NK-92 (cell line): Measurements from ENCODE around the gene DYNC2I2.
"Not testable (repeated sequence)": the region's sequence is repeated elsewhere in the genome, so short reads cannot be mapped to it uniquely, and the experiment has no call there.

ENCODE experiments used
- DNase-seq: peaks from one replicate; lab custom pipeline; 2025; ENCODE audit not compliant: unreplicated experiment; lab: John Stamatoyannopoulos, UW

The DYNC2I2 gene

DNA sequence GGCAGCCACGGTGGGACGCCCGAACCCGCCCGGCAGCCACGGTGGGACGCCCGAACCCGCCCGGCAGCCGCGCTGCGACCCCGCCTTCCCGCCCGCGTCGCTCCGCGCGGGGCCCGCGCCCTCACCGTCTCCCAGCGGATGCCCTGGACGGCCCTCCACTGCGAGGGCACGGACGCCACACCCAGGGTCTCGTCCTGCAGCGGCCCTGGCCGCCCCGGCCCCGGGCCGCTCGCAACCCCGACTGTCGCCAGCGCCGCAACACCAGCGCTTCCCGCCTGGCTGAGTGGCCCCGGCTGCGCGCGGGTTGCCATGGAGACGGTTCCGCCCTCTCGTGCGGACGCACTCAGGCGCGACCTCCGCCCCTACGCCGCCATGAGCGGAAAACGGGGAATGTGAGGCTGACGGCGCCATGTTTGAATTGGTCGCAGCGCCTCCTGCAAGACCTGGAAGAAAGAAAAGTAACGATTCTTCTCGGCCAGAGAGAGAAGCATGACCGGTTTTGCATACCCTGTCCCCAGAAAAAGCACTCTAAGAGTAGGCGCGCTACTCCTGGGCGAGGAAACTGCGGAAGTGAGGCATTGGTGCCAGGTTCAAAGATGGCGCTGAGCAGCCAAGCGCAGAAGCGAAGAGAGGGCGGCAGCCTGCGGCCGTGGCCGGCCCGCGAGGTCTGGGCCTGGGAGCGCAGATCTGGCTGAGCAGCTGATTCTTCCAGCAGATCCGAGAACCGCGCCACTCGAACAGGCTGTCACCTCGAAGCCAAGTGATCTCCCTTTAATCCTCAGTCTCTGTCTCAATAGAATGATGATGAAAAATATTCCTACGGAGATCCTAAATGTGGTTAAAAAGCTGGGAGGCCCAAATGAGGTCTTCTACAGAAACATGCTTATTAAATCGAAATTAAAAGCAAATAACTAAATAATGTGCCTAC lies at the start of gene DYNC2I2:
DYNC2I2 (minus strand) TSS at position 432 of the 928 bp plus-strand sequence; CDS start at position 311, 121 bp downstream.
- peak; percentile 52 for DNase-seq

DNA sequence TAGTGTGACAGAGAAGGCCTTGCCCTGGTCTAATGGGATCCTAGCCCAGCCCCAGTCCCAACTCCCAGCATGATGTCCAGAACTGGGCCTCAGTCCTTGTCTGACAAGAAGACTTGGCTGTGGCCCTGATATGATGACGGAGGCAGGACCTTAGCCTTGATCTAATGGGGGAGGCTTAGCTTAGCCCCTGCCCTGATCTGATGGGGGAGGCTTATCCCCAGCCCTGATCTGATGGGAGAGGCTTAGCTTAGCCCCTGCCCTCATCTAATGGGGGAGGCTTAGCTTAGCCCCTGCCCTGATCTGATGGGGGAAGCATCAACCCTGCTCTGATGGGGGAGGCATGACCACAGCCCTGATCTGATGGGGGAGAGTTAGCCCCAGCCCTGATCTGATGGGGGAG lies 49.4 kb upstream of the DYNC2I2 start:
- no peak for DNase-seq

DNA sequence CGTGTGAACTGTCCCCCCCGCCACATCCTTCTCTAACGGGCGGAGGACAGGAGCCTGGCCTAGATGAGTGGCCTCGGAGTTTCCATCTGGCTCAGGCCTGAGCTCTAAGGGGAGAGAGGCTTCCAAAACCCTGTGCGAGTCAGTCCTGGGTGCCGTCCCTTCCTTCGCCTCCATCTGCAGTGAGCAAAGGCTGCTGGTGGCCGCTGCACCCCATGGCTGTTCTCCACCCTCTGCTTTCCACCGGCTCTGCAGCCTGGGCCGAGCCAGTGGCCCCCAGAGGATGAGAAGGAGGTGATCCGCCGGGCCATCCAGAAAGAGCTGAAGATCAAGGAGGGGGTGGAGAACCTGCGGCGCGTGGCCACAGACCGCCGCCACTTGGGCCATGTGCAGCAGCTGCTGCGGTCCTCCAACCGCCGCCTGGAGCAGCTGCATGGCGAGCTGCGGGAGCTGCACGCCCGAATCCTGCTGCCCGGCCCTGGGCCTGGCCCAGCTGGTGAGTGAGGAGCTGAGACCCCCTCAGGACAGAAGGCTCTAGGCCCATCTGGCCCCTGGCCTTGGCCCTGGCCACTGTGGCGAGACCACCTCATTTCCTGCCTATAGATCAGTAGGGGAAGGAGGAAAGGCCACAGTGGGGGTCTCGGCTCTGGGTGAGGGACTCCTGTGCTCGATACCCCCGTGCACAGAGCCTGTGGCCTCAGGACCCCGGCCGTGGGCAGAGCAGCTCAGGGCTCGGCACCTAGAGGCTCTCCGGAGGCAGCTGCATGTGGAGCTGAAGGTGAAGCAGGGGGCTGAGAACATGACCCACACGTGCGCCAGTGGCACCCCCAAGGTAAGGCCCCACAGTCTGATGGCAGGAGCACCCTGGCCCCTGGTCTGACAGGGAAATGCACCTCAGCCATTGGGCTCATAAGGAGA lies 48.7 kb upstream of the DYNC2I2 start:
- DNase-seq: no peak

DNA sequence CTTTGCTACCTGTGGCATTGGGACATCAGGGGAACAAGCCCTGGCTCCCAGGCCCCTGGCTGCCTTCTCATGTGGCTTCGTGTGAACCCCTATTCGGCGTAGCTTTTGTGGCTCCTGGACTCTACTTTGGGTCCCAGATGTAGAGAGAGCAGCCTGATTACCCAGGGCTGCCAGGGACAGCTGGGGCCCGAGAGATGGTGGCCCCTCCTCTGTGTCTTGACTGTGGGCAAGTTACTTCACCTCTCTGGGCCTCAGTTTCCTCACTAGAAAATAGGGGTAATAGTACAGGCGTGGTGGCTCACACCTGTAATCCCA lies 47.7 kb upstream of the DYNC2I2 start:
- DNase-seq: no peak

DNA sequence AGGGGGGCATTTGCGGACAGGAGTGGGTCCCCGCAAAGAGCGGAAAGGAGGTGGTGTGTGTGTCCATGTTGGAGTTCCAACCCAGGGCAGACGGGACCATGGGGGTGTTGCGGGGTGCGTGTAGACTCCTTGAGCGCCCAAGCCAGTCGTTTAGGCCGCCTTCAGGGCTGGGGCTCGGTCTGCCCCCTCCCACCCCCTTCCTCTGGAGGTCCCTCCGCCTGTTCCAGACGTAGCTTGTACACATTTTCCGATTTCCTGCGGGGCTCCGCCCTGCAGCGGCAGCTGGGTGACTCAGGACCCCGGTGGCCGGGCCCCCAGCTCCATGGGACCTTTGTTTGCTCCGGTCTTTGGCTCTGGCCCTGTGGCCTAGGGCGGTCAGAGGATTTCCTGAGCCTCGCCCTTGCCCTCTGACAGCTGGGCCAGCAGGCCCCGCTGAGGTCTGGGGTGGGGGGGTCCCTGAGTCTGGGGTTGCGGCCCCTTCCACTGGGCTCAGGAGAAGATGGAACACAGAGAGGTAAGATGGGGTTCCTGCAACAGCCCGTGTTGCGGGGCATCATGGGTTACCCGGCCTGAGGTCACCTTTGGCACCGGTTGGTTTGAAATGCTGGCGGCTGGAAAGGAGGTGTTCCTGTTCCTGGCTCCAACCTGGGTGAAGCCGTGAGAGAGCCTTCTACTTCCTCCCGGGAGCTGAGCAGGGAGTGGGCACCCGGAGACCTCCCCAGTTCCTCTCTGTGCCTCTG lies 47.1 kb upstream of the DYNC2I2 start:
- DNase-seq: no peak

DNA sequence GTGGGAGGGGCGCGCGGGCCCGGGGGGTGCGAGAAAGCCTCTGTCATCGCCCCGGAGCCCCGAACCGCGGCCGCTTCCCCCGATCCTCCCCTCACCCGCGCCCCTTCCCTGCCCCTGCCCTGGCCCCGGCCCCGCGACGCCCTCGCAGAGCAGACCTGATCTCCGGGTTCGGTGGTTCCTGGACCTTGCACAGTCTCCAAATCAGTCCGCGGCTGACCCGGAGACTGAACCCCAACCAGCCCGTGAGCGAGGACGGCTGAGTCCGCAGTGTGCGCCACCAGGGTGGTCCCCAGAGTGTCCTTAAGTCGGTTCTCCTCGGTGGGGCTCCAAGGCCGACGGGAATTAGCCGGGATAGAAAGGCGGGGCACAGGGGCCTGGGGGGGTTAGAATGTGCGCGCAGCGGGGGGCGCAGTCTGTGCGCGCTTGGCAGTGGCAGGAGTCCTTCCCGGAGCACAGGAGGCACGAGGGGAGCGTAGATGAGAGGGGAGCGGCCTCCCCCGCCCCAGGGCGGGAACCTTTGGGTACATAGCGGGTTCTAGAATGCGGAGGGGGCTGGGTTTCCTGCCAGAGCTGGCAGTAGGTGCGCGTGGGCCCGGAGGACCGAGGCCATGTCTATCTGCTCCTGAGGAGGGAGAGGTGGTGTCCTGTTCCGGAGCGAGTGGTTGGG lies 46.4 kb upstream of the DYNC2I2 start:
- DNase-seq: no peak

DNA sequence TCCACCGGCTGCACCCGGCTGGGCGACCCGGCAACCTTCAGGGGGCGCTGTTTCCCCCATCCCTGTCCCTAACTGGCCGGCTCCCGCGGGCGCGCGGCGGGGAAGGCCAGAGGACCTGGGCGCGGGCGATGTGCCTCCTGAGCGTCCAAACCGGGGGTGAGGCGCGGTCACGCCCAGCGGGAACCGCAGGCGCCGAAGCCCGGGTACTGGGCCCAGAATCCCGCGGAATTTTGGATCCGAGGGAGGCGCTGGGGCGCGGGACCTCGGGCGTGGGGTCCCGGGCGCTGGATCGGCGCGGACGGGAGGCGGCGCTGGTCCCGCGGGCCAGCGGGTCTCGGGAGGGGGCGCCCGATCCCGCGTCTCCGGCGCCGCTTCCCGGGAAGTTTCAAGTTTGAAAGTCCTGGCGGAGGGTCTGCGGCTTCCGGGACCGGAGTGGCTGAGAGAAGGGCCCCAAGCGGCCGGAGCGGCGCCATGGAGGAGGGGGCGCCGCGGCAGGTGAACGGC lies 45.9 kb upstream of the DYNC2I2 start, which contains the start of gene PKN3:
PKN3 (plus strand) TSS at position 59 of the 504 bp plus-strand sequence; CDS start at position 472, 413 bp downstream.
- no peak for DNase-seq

DNA sequence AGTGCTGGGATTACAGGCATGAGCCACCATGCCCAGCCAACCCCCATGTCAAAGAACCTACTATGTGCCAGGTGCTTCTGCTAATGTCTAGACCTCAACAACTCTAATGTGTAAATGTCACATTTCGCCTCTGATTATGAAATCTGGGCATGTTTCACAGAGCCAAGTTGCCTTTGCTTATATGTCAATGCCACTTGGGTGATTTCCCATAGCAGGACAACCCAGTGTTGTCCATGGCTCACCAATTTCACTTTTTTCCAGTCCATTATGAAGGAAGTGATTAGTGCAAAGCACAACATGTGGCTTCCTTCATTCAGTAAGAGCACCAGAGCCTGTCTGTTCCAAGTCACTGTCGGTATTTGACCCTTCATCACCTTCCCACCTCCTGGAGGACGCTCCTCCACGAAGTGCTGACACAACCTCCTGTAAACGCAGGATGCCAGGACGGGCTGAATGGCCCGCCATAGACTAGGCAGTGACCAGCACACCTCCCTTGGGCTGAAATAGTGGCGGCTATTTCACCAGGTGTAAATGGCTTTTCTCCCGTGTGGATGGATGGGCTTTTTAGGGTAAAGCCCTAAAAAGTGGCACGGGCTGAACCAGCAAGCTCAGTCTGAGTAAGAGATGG lies 44.7 kb upstream of the DYNC2I2 start:
- DNase-seq: no peak

DNA sequence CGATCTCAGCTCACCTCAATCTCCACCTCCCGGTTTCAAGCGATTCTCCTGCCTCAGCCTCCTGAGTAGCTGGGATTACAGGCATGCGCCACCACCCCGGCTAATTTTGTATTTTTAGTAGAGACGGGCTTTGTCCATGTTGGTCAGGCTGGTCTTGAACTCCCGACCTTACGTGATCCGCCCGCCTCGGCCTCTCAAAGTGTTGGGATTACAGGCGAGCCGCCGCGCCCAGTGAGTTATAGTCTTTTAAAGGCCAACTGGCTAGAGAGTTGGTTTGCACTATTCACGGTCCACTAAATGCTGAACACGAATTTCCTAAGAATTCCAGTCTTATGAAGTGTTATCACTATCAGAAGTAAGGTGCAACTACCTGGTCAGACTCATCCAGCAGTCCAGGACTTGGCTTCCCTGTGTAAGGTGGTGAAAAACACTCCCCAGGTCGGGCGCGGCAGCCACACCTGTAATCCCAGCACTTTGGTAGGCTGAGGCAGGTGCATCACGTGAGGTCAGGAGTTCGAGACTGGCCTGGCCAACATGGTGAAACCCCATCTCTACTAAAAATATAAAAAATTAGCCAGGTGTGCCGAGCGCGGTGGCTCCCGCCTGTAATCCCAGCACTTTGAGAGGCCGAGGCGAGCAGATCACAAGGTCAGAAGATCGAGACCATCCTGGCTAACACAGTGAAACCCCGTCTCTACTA lies 42.6 kb upstream of the DYNC2I2 start:
- DNase-seq: not testable (repeated sequence)

DNA sequence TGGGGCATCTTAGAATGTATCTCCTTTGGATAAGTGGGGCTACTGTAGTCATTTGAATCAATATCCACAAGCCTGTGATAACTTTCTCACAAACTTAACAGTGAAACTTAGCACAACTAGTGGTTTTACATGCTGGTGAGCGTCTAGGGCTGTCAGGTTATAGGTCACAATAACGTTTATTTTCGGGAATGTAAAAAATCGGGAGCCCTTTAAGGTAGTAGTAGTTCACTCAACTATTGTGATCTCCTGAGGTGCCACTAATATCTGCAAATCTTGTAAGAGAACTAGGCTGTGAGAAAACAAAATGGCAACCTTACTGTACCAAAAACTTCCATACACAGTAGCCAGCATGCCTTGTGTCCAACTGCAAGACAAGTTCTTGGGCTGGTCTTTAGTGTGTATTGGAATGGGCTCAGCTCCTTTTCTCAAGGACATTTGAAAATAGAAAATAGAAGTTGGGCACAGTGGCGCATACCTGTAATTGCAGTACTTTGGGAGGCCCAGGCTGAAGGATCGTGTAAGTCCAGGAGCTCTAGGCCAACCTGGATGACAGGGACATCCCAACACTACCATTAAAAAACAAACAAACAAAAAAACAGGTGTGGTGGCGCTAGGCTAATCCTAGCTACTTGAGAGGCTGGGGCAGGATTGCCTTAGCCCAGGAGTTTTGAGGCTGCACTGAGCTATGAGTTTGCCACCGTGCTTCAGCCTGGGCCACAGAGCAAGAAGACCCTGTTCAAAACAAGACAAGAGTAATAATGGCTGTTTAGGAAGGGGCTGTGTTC lies 40.5 kb upstream of the DYNC2I2 start:
- DNase-seq: no peak

DNA sequence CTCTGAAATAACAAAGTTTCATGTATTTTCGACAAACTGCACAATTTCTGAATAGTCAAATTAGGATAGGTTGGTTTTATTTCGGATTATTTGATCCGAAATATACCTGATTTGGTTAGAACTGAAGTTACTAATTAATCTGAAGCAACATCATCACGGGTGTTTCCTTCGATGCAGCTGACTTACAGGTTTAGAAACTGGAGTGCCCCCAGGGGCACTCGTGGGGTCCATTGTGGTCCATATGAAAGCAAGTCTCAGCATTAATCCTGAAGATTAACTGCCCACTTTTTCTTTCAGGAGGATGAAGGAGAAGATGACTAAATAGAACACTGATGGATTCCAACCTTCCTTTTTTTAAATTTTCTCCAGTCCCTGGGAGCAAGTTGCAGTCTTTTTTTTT lies 37.7 kb upstream of the DYNC2I2 start:
- DNase-seq: no peak

DNA sequence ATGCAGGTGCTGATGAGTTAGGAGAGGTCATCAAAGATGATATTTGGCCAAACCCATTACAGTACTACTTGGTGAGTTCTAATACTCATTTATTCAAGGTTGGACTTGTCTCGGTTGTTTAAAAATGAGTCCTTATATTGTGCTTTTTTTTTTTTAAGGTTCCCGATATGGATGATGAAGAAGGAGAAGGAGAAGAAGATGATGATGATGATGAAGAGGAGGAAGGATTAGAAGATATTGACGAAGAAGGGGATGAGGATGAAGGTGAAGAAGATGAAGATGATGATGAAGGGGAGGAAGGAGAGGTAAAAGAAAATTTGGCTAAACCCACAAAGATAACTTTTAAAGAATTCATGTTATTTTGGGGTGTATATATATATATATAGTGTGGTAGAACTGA lies 37.1 kb upstream of the DYNC2I2 start:
- not testable (repeated sequence) for DNase-seq

DNA sequence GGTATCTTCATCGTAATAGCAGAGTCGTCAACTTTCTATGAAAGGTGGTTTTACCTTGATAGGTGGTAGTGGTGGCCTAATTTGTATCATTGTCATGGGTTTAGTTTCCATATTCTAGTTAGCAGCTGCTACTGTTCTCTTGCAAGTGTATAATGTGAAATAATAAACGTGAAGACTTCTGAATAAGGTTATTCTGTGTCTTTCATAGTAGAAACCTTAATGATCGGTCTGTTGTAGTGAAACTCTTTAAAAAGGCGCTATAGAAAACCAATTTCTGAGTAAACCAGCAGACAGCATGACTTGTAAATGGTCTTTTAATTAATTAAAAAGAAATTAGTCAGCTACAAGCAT lies 34.0 kb upstream of the DYNC2I2 start:
- DNase-seq: no peak

DNA sequence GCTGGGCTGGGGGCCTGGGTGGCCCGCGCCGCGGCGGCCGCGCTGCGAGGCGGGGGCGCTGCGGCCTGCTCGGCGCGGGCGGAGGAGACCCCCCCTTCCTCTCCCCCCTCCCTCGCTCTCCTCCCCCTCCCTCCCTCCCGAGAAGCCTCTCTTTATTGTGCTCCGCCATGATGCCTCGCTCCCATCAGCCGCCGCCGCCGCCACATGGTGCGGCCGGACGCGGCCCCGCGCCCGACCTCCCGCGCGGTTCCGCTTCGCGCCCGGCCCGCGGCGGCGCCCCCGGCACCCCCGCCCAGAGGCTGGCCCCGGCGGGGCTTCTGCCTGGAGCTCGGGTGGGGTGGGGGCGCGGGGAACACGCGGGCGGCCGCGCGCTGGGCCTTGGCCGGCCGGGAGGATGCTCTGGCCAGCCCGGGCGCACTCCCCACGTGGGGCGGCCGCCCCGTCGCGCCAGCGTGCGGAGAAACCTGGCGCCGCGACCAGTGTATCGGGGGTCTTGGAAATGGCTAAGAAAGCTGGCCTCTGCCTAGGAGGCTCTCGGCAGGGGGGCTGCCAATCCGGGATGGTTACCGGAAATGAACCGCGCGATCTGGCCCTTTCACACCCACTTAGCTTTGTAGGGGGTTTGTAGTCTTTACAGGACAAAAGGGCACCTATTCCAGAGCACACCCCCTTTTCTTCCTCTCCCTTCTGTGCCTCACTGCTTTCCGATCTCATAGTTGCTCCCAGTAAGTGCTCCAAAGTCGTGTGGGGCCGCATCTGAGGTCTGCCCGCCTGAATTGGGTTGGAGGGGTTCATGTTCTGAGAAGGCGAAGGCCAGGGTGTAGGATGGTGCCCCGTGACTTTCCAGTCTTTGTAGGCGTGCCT lies 33.4 kb upstream of the DYNC2I2 start:
- no peak for DNase-seq

DNA sequence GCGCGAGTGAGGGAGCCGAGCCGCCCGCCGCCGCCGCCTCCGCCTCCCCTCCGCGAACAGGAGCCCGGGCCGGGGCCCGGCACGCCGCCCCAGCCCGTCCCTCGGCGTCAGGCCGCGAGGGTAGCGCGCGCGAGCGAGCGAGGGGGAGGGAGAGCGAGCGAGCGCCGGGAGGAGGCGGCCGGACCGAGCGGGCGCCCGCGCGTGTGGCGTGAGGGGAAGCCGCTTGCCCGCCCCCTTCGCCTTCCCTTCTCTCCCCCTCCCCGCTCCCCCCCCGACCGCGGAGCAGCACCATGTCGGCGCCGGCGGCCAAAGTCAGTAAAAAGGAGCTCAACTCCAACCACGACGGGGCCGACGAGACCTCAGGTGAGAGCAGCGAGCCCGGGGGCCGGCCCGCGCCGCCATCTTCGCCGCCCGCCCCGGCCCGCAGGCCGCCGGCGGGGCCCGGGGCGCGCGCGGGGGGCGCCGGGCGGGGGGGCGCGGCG lies 32.7 kb upstream of the DYNC2I2 start:
- DNase-seq: no peak

DNA sequence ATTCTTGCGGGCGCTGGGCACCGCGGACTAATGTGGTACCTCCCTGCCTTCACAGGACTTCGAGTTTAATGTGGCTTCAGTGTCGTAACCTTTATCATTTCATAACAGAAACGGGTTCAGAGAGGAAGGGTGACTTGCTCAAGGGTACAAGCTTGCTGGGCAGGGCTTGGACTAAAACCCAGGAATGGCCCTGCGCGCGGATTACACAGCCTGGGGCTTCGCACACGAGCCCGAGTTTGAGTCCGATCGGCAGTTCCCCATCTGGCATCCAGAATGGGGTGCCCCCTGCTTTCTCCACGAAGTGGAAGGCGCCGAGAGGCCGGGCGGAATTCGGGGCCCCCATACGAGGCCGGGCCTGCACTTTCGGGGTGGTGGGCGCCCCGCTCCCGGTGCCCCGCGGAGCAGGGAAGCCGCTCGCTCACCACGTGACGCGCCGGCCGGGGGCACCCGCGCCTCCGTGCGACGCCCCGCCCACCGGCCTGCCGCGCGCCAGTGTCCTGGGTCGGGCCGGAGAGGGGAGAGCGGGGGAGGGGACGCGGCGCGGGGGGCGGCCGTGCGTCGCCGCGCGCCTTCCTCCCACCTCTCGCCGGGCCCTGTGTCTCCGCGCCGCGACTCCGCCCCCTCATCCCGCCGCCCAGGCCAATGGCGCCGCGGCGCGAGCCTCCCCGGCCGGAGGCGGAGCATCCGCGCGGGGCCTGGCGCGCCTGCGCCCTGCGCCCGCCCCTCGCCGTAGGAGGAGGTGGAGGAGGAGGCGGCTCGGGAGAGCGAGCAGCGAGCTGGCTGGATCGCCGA lies 32.0 kb upstream of the DYNC2I2 start, which contains the start of gene SET:
SET (plus strand) TSS at position 722 of the 792 bp plus-strand sequence. CDS start 361 bp downstream, outside the sequence.
- DNase-seq: no peak

DNA sequence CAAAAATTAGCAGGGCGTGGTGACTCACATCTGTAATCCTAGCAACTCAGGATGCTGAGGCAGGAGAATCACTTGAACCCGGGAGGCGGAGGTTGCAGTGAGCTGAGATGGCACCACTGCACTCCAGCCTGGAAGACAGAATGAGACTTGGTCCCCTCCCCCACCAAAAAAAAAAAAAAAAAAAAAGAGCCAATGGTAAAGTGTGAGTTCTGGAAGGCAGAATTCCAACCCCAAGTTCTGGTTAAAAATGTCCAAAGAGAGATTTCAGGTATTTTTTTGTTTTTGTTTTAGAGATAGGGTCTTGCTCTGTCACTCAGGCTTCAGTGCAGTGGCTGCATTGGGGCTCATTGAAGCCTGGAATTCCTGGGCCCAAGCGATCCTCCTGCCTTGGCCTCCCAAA lies 30.8 kb upstream of the DYNC2I2 start:
- no peak for DNase-seq
